Measurements from ENCODE around the gene KCNJ16.

The KCNJ16 gene

GRCh38 chr17:70181376-70181775 lies 106.4 kb downstream of the KCNJ16 start:
- DNase-seq, result no peak

GRCh38 chr17:70181866-70182265 lies 106.8 kb downstream of the KCNJ16 start:
- no peak for DNase-seq

GRCh38 chr17:70183508-70183907 lies 108.5 kb downstream of the KCNJ16 start:
- no peak for DNase-seq

- DNase-seq, result no peak
Measured at GRCh38 chr17:70184207-70184606, 109.2 kb downstream of the KCNJ16 start.

- no peak for DNase-seq
Measured at GRCh38 chr17:70184770-70185169, 109.7 kb downstream of the KCNJ16 start.
